CD4-positive, alpha-beta T cell treated with Interleukin-1 beta for 1 hour (primary cell): ENCODE results near the gene ENO1.
"Not testable (repeated sequence)": the region's sequence is repeated elsewhere in the genome, so short reads cannot be mapped to it uniquely, and the experiment has no call there.

ENCODE experiments used
- DNase-seq, 2 donors: peaks; one replicate each; pipeline ENCODE4 v3.0.0-alpha.2; 2020 to 2022

ENO1 gene

DNA sequence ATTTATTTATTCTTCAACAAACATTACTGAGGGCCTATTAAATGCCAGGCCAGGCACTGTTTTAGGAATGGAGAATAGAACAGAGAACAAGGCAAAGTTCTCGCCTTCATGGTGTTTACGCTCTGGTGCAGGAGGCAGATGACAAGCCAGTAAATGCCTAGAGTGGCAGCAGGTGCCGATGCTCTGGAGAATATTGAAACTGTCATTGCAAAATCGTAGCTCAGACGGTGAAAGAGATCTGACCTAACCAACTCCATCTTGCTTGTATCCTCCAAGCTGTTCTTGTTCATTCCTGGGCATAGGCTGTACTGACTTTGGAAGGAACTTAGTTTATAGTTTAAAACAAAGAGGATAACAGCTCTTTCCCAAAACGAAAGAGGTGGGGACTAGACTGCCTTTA, 13.5 kb upstream of the ENO1 start:
- DNase-seq: no peak

GRCh38 chr1:8891401-8891800, 12.9 kb upstream of the ENO1 start:
- DNase-seq: no peak

DNA sequence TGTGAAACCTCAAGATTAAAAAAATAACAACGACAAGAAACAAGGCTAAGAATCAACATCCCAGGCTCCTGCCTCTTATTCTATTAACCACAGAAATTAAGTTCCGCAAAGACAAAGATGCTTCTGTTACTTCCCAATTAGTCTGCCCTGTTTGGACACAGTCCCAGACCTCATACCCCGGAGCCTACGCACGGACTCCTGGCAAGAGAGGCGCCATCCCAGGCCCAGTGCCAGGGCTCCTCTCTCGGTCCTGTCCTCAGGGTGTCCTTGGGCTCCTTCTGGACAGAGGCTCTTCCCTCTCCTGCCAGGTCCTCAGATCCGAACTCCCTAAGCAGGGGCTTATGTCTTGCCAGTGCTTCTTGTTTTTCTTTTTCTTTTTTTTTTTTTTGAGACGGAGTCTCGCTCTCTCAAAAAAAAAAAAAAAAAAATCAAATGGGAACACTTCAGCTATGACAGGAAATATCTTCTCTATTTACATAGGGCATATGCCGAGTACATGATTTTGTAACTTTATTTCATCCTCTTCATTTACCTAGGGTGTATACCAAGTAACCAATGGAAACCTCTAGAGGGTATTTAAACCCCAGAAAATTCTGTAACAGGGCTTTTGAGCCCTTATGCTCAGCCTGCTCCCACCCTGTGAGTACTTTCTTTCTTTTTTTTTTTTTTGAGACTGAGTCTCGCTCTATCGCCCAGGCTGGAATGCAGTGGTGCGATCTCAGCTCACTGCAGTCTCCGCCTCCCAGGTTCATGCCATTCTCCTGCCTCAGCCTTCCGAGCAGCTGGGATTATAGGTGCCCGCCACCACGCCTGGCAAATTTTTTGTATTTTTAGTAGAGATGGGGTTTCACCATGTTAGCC, 11.7 kb upstream of the ENO1 start:
- DNase-seq: no peak

DNA sequence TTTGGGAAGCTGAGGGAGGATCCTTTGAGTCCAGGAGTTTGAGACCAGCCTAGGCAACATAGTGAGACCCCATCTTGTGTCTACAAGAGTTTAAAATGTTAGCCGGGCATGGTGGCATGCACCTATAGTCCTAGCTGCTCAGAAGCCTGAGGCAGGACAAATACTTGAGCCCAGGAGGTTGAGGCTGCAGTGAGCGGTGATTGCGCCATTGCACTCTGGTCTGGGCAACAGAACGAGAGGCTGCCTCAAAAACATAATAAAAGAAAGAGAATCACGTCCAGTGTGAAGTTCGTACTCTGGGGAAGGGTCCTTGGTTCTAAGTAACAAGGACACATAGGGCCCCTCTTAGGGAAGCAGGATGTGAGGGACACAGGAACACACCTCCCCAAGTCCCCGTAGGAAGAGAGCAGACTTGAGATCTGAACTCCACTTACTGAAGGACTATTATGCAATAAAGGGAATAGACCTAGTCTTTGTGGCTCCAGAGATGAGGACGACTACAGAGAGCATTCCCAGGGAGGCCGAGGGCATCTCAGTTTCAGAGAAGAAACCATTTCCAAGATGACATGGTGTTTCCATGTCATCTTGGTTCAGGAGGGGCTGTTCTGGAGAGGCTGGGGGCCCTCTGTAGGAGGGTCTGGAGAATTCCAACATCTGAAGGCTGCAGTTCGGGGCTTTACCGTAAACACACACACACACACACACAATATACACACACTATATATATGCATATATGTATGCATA, 10.8 kb upstream of the ENO1 start:
- no peak for DNase-seq

- DNase-seq: no peak
Measured at GRCh38 chr1:8886589-8886988, 8.1 kb upstream of the ENO1 start.

- not testable (repeated sequence) for DNase-seq
Measured at GRCh38 chr1:8886031-8886524, 7.6 kb upstream of the ENO1 start.

- DNase-seq: not testable (repeated sequence)
Measured at GRCh38 chr1:8884105-8884504, 5.6 kb upstream of the ENO1 start.

DNA sequence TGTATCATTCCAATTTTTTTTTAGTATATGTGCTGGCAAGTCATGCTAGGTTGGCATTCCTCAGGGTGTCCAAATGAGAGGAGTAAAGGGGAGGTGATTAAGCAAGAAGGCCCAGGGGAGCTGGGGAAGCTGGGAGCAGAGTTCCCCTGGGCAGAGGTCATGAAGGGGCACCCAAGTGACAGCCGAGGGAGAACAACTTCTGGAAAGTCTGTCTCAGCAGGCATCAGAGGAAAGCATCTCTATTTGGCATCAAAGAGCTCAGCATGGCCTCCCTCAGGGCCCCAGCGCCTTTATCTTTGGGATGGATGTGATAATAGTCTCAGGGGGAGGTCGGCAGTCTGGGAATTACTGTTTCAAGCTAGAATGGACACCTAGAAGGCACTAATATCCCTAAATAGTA, 5.0 kb upstream of the ENO1 start:
- no peak for DNase-seq

- peak in 1 of 2 donors; percentile 39 for DNase-seq
Measured at GRCh38 chr1:8879922-8880676, 1.6 kb upstream of the ENO1 start.

GRCh38 chr1:8879464-8879921, 1.0 kb upstream of the ENO1 start:
- DNase-seq: no peak

GRCh38 chr1:8878698-8879463, 395 bp upstream of the ENO1 start:
- peak; percentile 96 to 99 for DNase-seq

- no peak for DNase-seq
Measured at GRCh38 chr1:8876087-8876486, 2.4 kb downstream of the ENO1 start.

- DNase-seq: peak in 1 of 2 donors; percentile 44
Measured at GRCh38 chr1:8875216-8875861, 3.1 kb downstream of the ENO1 start.

- DNase-seq: no peak
Measured at GRCh38 chr1:8874230-8875201, 4.0 kb downstream of the ENO1 start.

DNA sequence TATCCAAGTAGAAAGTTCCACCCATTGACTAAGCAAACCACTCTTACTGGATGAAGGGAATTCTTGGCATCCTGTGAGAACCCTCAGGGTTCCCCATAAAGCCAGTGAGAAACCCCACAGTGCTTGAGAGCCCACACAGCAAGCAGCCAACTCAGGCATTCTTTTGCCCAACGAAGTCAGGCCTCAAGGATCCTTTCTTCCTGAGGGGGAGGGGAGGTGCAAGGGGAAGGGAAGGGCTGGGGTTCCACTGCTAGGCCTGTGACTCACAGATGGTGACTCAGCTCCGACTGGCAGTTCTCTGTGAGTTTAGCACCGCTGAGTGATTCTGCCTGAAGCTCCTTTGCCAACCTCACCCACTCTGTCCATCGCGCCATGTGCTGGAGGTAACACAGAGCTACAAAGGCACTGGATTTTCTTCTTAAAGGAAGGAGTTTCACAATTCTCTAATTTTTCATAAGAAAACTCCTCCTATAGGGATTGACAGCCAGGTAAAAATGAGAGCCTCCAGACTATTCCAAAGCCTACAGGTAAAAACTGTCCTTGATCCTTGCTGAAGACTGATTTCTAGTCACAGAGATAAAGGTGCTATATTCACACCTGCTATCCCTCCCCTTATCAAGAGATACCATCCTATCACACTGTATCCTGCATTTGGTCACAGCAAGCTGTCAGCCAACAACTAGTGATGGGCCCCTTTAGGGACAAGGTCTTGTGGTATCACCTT, 4.8 kb downstream of the ENO1 start:
- peak; percentile 60 to 83 for DNase-seq

- no peak for DNase-seq
Measured at GRCh38 chr1:8873001-8873400, 5.5 kb downstream of the ENO1 start.

GRCh38 chr1:8871965-8872399, 6.5 kb downstream of the ENO1 start:
- DNase-seq: no peak

GRCh38 chr1:8871539-8871935, 6.9 kb downstream of the ENO1 start:
- peak in 1 of 2 donors; percentile 37 for DNase-seq
